HepG2 (cell line): ENCODE measurements around the gene LASP1. TPM values are rescaled to one million over a fixed set of nuclear protein-coding genes. Genes with fewer than 3 reads are reported as not detected.

Experiments
- ASH2L ChIP-seq: fragments of 300-600, 200-600 bp; sonication (generic); IDR thresholded peaks from 2 replicates; pipeline ENCODE4 v1.7.0; 2017; ENCODE audit warnings: low read depth, mild to moderate bottlenecking, moderate library complexity, mixed read lengths, low read length; ENCODE audit not compliant: insufficient read length
- DBP ChIP-seq: sonication (generic); formaldehyde crosslinking; IDR thresholded peaks from 2 replicates; pipeline ENCODE4 v1.4.0; 2020; ENCODE audit warnings: missing genetic modification reagents; ENCODE audit errors: not compliant biosample characterization
- ELK4 ChIP-seq: sonication (generic); formaldehyde crosslinking; IDR thresholded peaks from 2 replicates; pipeline ENCODE4 v1.9.0; 2021; ENCODE audit warnings: missing genetic modification reagents, borderline replicate concordance
- FUBP1 ChIP-seq: sonication (generic); formaldehyde crosslinking; IDR thresholded peaks from 2 replicates; pipeline ENCODE4 v1.5.1; 2020; ENCODE audit warnings: missing genetic modification reagents, mild to moderate bottlenecking, borderline replicate concordance
- GATAD2A ChIP-seq: IDR thresholded peaks from 2 replicates; pipeline ENCODE4 v1.6.1; 2016
- HNF1A ChIP-seq, 2 experiments: sonication (generic) in 1 of 2; formaldehyde crosslinking in 1 of 2; IDR thresholded peaks; 2 replicates each; pipeline versions ENCODE4 v1.4.0 to v1.6.1; 2016 to 2020; ENCODE audit warnings: borderline replicate concordance in 1 of 2, low read depth in 1 of 2, mild to moderate bottlenecking in 1 of 2, missing genetic modification reagents in 1 of 2
- HNRNPK ChIP-seq: fragments of 200-400 bp; formaldehyde crosslinking; IDR thresholded peaks from 2 replicates; pipeline ENCODE4 v1.6.1; 2018; ENCODE audit warnings: low read length, low read depth, moderate library complexity, mild to moderate bottlenecking; ENCODE audit not compliant: poor library complexity, severe bottlenecking
- ISL2 ChIP-seq: sonication (generic); formaldehyde crosslinking; IDR thresholded peaks from 2 replicates; pipeline ENCODE4 v1.5.0; 2020; ENCODE audit warnings: missing genetic modification reagents
- MLX ChIP-seq: IDR thresholded peaks from 2 replicates; pipeline ENCODE4 v1.6.1; 2016
- SIX4 ChIP-seq: sonication (generic); formaldehyde crosslinking; IDR thresholded peaks from 2 replicates; pipeline ENCODE4 v1.4.0; 2020; ENCODE audit warnings: missing genetic modification reagents
- SMYD3 ChIP-seq: sonication (generic); formaldehyde crosslinking; IDR thresholded peaks from 2 replicates; pipeline ENCODE4 v1.8.1; 2023; ENCODE audit warnings: mild to moderate bottlenecking, missing genetic modification reagents
- SP2 ChIP-seq: sonication (generic); formaldehyde crosslinking; IDR thresholded peaks from 2 replicates; pipeline ENCODE4 v1.5.1; 2020; ENCODE audit warnings: mild to moderate bottlenecking, missing genetic modification reagents
- ZMYM2 ChIP-seq: sonication (generic); formaldehyde crosslinking; IDR thresholded peaks from 2 replicates; pipeline ENCODE4 v1.8.0; 2022; ENCODE audit warnings: mild to moderate bottlenecking, missing genetic modification reagents
- ZNF256 ChIP-seq: sonication (generic); formaldehyde crosslinking; conservative IDR thresholded peaks from 2 replicates; pipeline ENCODE4 v1.4.0; 2020; ENCODE audit warnings: missing genetic modification reagents
- ZNF264 ChIP-seq: sonication (generic); formaldehyde crosslinking; IDR thresholded peaks from 2 replicates; pipeline ENCODE4 v1.4.0; 2020; ENCODE audit warnings: missing genetic modification reagents
- ZNF496 ChIP-seq: sonication (generic); formaldehyde crosslinking; IDR thresholded peaks from 2 replicates; pipeline ENCODE4 v1.8.1; 2023; ENCODE audit warnings: mild to moderate bottlenecking, moderate library complexity, missing genetic modification reagents; ENCODE audit not compliant: insufficient replicate concordance
- ZNF709 ChIP-seq: sonication (generic); formaldehyde crosslinking; IDR thresholded peaks from 2 replicates; pipeline ENCODE4 v1.5.0; 2020; ENCODE audit warnings: mild to moderate bottlenecking, missing genetic modification reagents
- polyA plus RNA-seq, 8 experiments: library from polyadenylated mRNA; depleted of rRNA in 3 of 8; stranded (reverse) in 7 of 8; unstranded in 1 of 8; fragments of >200 nt; fragmentation: Illumina TruSeq in 4 of 8; extraction: Trizol in 4 of 8; gene quantifications; 2 replicates each; pipeline versions ENCODE4 v1.2.1 to v1.2.3, GENCODE V29; 2011 to 2016; ENCODE audit warnings: low read depth in 4 of 8, missing spikeins in 1 of 8, mixed read lengths in 1 of 8; ENCODE audit not compliant: insufficient read depth in 1 of 8
- total RNA-seq, 5 experiments: library from RNA; depleted of rRNA; stranded (reverse); fragments of >200 nt; fragmentation: Illumina TruSeq; extraction: Trizol; gene quantifications; 2 replicates each; pipeline ENCODE4 v1.2.3, GENCODE V29; 2016; ENCODE audit warnings: low read depth in 1 of 5

LASP1 gene
- total and polyA plus RNA-seq, 2 of the 13 experiments (the other 11 are each of a cell fraction or from before 2014, with no cell fraction given): 70.1 to 97.0 TPM

- TF ChIP-seq ZNF264 (CRISPR knock-in tag): peak; percentile 89
- 0 out of 2 replicates have a peak, but pooled peaks have one; percentile 27 for TF ChIP-seq MLX (CRISPR knock-in tag)
- TF ChIP-seq ELK4: peak; percentile 85; the same call in 1 of the 2 replicates
- no peak for TF ChIP-seq ZMYM2 (CRISPR knock-in tag)
- peak; percentile 85 for TF ChIP-seq ISL2 (CRISPR knock-in tag)
- no peak for TF ChIP-seq ZNF496 (CRISPR knock-in tag)
- peak; percentile 99 for TF ChIP-seq ASH2L
- 0 out of 2 replicates have a peak, but pooled peaks have one; percentile 88 for TF ChIP-seq FUBP1 (CRISPR knock-in tag)
- TF ChIP-seq SP2 (CRISPR knock-in tag): peak; percentile 60; the same call in 1 of the 2 replicates
- peak; percentile 97 for TF ChIP-seq ZNF256 (CRISPR knock-in tag)
- TF ChIP-seq HNF1A (IDR thresholded peaks at IDR 0.05; ENCODE audit: low read depth): no peak
- TF ChIP-seq HNF1A (CRISPR knock-in tag; IDR thresholded peaks at IDR 0.05; ENCODE audit: borderline replicate concordance): peak; percentile 83; the same call in 1 of the 2 replicates
- TF ChIP-seq HNRNPK: no peak
- TF ChIP-seq DBP (CRISPR knock-in tag): peak; percentile 59
- peak; percentile 50; the same call in 1 of the 2 replicates for TF ChIP-seq ZNF709 (CRISPR knock-in tag)
- TF ChIP-seq GATAD2A: peak; percentile 85
- TF ChIP-seq SIX4 (CRISPR knock-in tag): no peak; the same call in 1 of the 2 replicates
- peak; percentile 96 for TF ChIP-seq SMYD3 (CRISPR knock-in tag)
Measured at GRCh38 chr17:38853292-38854219, 16.3 kb upstream of the LASP1 start, which contains the start of gene RPL23 (continued).
